Dedifferentiated amniotic fluid mesenchymal stem cell (primary cell): ENCODE results near the gene SPSB4.
"Not testable (repeated sequence)": the region's sequence is repeated elsewhere in the genome, so short reads cannot be mapped to it uniquely, and the experiment has no call there.

Source experiments
- DNase-seq: peaks from one replicate; pipeline ENCODE4 v3.0.0-alpha.2; 2016; ENCODE audit errors: extremely low spot score

SPSB4 gene

GRCh38 chr3:141050576-141051442 lies at the start of gene SPSB4:
TSS of gene SPSB4 (plus strand) at chr3:141051347. CDS start at chr3:141066105, 14,758 bp downstream.
- no peak for DNase-seq

- no peak for DNase-seq
Observed at GRCh38 chr3:141006344-141006743, 44.8 kb upstream of the SPSB4 start.

- DNase-seq: no peak
Observed at GRCh38 chr3:141009496-141009895, 41.7 kb upstream of the SPSB4 start.

GRCh38 chr3:141011232-141011996 lies 39.7 kb upstream of the SPSB4 start:
- DNase-seq: peak; percentile 63

GRCh38 chr3:141011997-141012262 lies 39.2 kb upstream of the SPSB4 start:
- no peak for DNase-seq

GRCh38 chr3:141012571-141012970 lies 38.6 kb upstream of the SPSB4 start:
- no peak for DNase-seq

- no peak for DNase-seq
Observed at GRCh38 chr3:141015481-141015880, 35.7 kb upstream of the SPSB4 start.

- DNase-seq: not testable (repeated sequence)
Observed at GRCh38 chr3:141017366-141018322, 33.5 kb upstream of the SPSB4 start.

- no peak for DNase-seq
Observed at GRCh38 chr3:141019244-141019643, 31.9 kb upstream of the SPSB4 start.

- no peak for DNase-seq
Observed at GRCh38 chr3:141020143-141020830, 30.9 kb upstream of the SPSB4 start.

- no peak for DNase-seq
Observed at GRCh38 chr3:141021261-141021660, 29.9 kb upstream of the SPSB4 start.

- no peak for DNase-seq
Observed at GRCh38 chr3:141030296-141030695, 20.9 kb upstream of the SPSB4 start.

GRCh38 chr3:141039589-141039988 lies 11.6 kb upstream of the SPSB4 start:
- DNase-seq: no peak

GRCh38 chr3:141044695-141045641 lies 6.2 kb upstream of the SPSB4 start:
- DNase-seq: no peak

- DNase-seq: no peak
Observed at GRCh38 chr3:141045849-141046248, 5.3 kb upstream of the SPSB4 start.

- no peak for DNase-seq
Observed at GRCh38 chr3:141047168-141047567, 4.0 kb upstream of the SPSB4 start.

GRCh38 chr3:141049681-141050080 lies 1.5 kb upstream of the SPSB4 start:
- no peak for DNase-seq

GRCh38 chr3:141051443-141052200 lies 475 bp downstream of the SPSB4 start:
- DNase-seq: no peak
